BE2C (cell line): ENCODE measurements around the gene NCSTN.

Experiments used
- DNase-seq: peaks from one replicate; pipeline ENCODE4 v3.0.0-alpha.2; 2020
- H3K27me3 ChIP-seq: fragments of 250-450 bp; sonication (Bioruptor Pico); 2 replicates; pipeline ENCODE4 v1.5.1; 2020; ENCODE audit warnings: mild to moderate bottlenecking
- H3K36me3 ChIP-seq: fragments of 250-450 bp; sonication (Bioruptor Pico); 2 replicates; pipeline ENCODE4 v1.5.1; 2020; ENCODE audit warnings: mild to moderate bottlenecking
- H3K4me1 ChIP-seq: fragments of 250-450 bp; sonication (Bioruptor Pico); 2 replicates; pipeline ENCODE4 v1.5.1; 2020
- H3K4me3 ChIP-seq: 2 replicates; pipeline ENCODE4 v1.5.1; 2011; ENCODE audit warnings: low read depth, low read length
- H3K9me3 ChIP-seq: fragments of 250-450 bp; sonication (Bioruptor Pico); 2 replicates; pipeline ENCODE4 v1.5.1; 2020
- TF ChIP-seq, protein P1 (sequence below): IDR thresholded peaks from 2 replicates; pipeline ENCODE4 v1.5.1; 2012; ENCODE audit warnings: mild to moderate bottlenecking, low read depth, low read length

The NCSTN gene

DNA sequence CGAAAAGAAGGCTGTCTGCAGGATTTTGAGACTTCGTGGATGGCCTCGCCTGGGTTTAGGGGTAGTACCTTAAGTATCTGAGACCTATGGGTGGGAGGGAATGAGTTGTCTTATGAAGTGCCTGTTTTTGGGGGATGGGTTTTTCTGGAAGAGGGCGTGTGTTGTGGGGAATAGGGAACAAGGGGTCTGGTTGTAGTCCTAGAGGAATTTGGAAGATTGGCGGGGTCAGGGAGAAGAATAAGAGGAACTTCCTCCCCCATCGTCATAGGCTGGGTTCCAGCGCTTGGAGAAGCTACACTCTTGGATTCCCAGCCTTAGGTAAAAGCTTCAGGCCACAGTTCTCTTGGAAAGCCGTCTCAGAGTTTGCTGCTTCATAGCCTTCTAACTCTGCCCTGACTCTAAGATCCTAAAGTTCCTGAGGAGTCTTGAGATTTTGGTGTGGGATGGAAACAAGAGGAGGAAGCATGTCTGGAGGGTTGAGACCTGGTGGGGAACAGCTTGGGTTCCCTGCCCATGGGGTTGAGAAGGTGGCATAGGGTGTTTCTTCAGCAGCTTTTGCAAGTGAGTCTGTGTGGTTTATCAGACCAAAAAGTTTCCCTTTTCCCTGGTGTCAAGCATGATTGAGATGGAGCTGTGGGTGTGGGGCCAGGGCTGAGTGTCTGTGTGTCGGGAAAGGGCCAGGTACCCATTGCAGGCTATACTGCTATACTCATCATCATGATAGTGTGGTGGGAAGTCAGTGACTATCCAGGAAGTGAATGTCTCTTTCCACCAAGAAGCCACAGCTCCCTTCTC is 59.0 kb downstream of the NCSTN start:
- no peak for DNase-seq
- TF ChIP-seq, protein P1, sequence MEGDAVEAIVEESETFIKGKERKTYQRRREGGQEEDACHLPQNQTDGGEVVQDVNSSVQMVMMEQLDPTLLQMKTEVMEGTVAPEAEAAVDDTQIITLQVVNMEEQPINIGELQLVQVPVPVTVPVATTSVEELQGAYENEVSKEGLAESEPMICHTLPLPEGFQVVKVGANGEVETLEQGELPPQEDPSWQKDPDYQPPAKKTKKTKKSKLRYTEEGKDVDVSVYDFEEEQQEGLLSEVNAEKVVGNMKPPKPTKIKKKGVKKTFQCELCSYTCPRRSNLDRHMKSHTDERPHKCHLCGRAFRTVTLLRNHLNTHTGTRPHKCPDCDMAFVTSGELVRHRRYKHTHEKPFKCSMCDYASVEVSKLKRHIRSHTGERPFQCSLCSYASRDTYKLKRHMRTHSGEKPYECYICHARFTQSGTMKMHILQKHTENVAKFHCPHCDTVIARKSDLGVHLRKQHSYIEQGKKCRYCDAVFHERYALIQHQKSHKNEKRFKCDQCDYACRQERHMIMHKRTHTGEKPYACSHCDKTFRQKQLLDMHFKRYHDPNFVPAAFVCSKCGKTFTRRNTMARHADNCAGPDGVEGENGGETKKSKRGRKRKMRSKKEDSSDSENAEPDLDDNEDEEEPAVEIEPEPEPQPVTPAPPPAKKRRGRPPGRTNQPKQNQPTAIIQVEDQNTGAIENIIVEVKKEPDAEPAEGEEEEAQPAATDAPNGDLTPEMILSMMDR: no peak
- Histone ChIP-seq H3K4me3 (no peak overlapping the region), H3K36me3 (no peaks in the 10 kb centered on the region), H3K9me3 (no peaks in the 10 kb centered on the region), H3K27me3 (no peaks in the 10 kb centered on the region), H3K4me1 (no peaks in the 10 kb centered on the region; the same call in 1 of the 2 replicates)

DNA sequence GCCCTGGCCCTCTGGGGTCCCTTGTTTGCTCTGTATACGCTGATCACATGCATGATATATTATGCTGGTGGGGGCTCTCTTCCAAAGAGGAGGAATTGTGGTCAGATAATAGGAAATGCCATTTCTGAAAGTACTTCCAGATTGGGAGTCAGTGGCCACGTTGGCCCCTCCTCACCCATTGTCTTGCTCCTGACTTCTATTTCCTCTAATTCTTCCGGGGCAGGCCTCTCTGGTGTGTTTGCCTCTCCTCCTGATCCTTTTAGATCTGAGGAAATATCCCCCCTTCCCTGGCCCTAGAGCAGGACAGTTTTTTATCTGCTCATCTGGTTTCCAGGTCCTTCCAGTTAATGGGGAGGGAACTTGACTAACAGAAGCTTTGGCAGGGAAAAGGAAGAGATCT is 60.1 kb downstream of the NCSTN start:
- Histone ChIP-seq H3K4me3 (no peak overlapping the region), H3K27me3 (no peaks in the 10 kb centered on the region), H3K4me1 (no peaks in the 10 kb centered on the region; the same call in 1 of the 2 replicates), H3K9me3 (no peaks in the 10 kb centered on the region), H3K36me3 (no peaks in the 10 kb centered on the region)
- DNase-seq: no peak
- TF ChIP-seq, protein P1: no peak

DNA sequence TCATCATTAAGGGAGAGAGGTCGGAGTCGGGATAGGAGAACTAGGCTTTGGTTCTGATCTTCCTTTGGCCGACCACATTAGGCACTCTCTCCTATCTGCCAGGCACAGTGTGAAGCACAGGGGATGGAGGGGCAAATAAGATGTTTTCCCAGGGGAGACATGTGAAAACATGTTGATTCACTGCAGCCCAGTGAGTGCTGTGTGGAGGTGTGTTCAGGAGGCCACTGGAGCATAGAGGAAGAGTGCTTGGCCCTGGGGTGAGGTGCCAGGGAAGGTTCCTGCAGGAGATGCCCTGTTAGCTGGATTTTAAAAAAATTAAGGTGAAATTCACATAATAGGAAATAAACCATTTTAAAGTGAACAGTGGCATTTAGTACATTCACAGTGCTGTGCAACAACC is 60.9 kb downstream of the NCSTN start:
- Histone ChIP-seq H3K36me3 (no peaks in the 10 kb centered on the region), H3K4me1 (no peaks in the 10 kb centered on the region; the same call in 1 of the 2 replicates), H3K9me3 (no peaks in the 10 kb centered on the region), H3K27me3 (no peaks in the 10 kb centered on the region), H3K4me3 (no peak overlapping the region)
- DNase-seq: no peak
- TF ChIP-seq, protein P1: no peak

DNA sequence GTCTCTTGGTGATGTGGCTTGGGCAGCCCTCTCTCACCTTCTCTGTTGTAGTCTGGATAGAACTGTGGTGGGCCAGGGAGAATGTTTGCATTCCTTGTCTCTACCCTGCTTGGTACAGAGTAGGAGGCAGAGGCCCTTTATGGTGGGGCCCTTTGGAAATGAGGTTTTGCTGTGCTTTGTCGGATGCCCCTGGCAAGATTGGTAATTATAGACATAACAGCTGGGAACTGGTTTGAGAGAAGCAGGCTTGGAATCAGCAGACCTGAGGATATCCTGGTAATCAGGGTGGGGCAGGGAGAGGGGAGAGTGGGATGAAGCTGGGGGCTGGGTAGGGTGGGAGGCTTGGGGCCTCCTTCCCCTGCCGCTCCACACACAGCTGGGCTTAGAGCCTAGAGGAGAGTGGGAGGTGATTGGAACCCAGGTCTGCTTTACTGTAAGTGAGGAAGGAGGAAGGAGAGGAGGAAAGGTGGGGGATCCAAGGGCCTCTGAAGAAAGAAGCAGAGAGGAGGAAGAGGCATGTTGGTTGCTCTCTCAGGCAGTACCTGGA is 62.2 kb downstream of the NCSTN start:
- H3K27me3 ChIP-seq: no peaks in the 10 kb centered on the region
- no peaks in the 10 kb centered on the region; the same call in 1 of the 2 replicates for H3K4me1 ChIP-seq

DNA sequence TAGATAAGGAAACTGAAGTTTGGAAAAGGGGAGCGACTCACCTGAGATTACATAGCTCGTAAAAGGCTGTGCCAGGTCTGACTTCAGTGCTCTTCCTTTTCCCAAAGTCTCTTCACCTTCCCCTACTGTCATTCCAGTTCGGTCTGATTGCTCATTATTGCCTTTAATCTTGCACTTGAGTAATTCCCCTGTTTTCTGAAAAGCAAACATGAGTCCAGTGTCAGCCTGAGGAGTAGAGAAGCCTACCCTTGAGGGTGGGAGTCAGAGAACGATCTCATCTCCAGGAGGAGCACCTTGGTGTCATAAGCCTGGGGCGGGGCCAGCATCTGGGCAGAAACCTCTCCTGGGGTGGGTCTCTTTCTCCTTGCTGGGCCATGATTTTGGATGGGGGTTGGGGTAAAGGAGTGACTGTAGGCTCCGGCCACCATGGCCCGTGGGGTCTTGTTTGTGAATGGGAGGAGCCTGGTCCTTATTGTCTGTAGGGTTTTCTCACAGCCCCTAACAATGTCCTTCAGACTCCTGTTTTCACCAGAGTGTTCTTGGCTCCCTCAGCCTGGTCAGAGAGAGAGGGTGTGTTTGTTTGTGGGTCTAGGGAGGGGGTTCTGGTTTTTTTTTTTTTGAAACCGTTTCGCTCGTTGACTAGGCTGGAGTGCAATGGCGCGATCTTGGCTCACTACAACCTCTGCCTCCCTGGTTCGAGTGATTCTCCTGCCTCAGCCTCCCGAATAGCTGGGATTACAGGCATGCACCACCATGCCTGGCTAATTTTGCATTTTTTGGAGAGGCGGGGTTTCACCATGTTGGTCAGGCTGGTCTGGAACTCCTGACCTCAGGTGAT is 63.2 kb downstream of the NCSTN start:
- Histone ChIP-seq H3K27me3 (no peaks in the 10 kb centered on the region), H3K4me1 (no peaks in the 10 kb centered on the region; the same call in 1 of the 2 replicates)
- no peak for DNase-seq

More for the DNA sequence above, 62.2 kb downstream of the NCSTN start:
- Histone ChIP-seq H3K9me3 (no peaks in the 10 kb centered on the region), H3K4me3 (no peak overlapping the region), H3K36me3 (no peaks in the 10 kb centered on the region)
- DNase-seq: no peak
- TF ChIP-seq, protein P1: no peak

More for the DNA sequence above, 63.2 kb downstream of the NCSTN start:
- Histone ChIP-seq H3K9me3 (no peaks in the 10 kb centered on the region), H3K4me3 (no peak overlapping the region), H3K36me3 (no peaks in the 10 kb centered on the region)
- TF ChIP-seq, protein P1: no peak
